Adipose tissue (tissue), 3 donors: ENCODE results near the gene PPT2. TPM values are rescaled to one million over a fixed set of nuclear protein-coding genes. Genes with fewer than 3 reads are reported as not detected.

ENCODE experiments used
- H3K27ac ChIP-seq: one replicate; pipeline ENCODE4 v1.5.1; 2013; ENCODE audit warnings: low read depth, low read length
- WGBS, 3 donors: extraction: QIAGEN DNeasy Blood & Tissue Kit; methylation state at CpG; one replicate each; pipeline ENCODE4 v1.1.7; 2013; 5-methylcytosine and 5-hydroxymethylcytosine counted together
- polyA plus RNA-seq, 3 donors: library from polyadenylated mRNA; stranded (reverse); fragments of 200-250 nt; gene quantifications; one replicate each; pipeline ENCODE4 v1.2.3, GENCODE V29; 2013
- donor health status: healthy with polysubstance abuse.
- donor health status: Bipolar disorder and iron deficiency.
- donor health status: healthy.

The PPT2 gene
- 10 to 100 TPM in 2 of 3 donors, 1 to 10 TPM in 1; 6.3 to 18.5 (median 13.2) TPM for polyA plus RNA-seq

GRCh38 chr6:32153564-32154513, at the start of gene PPT2:
Gene PPT2 (plus strand): TSS chr6:32154141. CDS start chr6:32154595, 454 bp downstream.
- H3K27ac ChIP-seq: peak within 1 kb of the TSS; percentile 2
- 1 to 2% (median 2%) methylated on average over 52 of the region's 52 CpGs for WGBS, 3 donors

- 64 to 88% (median 80%) methylated on average over 4 of the region's 4 CpGs for WGBS, 3 donors
- H3K27ac ChIP-seq: no peak overlapping the region
These were observed 48.5 kb upstream of the PPT2 start for GRCh38 chr6:32105433-32105832.

GRCh38 chr6:32107406-32107805, 46.5 kb upstream of the PPT2 start:
- WGBS, 3 donors: 58 to 73% (median 68%) methylated on average over 1 of the region's 1 CpG

GRCh38 chr6:32108094-32108627, 45.8 kb upstream of the PPT2 start:
- H3K27ac ChIP-seq: peak overlapping the region; percentile 87
- 4 to 6% (median 4%) methylated on average over 13 to 15 of the region's 15 CpGs for WGBS, 3 donors

More at GRCh38 chr6:32107406-32107805, 46.5 kb upstream of the PPT2 start:
- H3K27ac ChIP-seq: peak overlapping the region; percentile 74

- 23 to 39% (median 26%) methylated on average over 6 of the region's 6 CpGs for WGBS, 3 donors
- H3K27ac ChIP-seq: peak overlapping the region; percentile 87
These were observed 45.2 kb upstream of the PPT2 start for GRCh38 chr6:32108727-32109113.

GRCh38 chr6:32109114-32109764, 44.7 kb upstream of the PPT2 start, which contains the start of gene TNXB:
Gene TNXB (minus strand): TSS chr6:32109338. CDS start chr6:32098198, 11,140 bp downstream.
- H3K27ac ChIP-seq: peak within 1 kb of the TSS; percentile 87
- 4 to 9% (median 4%) methylated on average over 10 to 12 of the region's 12 CpGs for whole genome bisulfite sequencing, 3 donors

- 47 to 62% (median 50%) methylated on average over 6 of the region's 6 CpGs for WGBS, 3 donors
- no peak overlapping the region for H3K27ac ChIP-seq
These were observed 44.2 kb upstream of the PPT2 start for GRCh38 chr6:32109765-32110160.

GRCh38 chr6:32110632-32111031, 43.3 kb upstream of the PPT2 start:
- H3K27ac ChIP-seq: peak overlapping the region; percentile 61
- WGBS, 3 donors: 26 to 50% (median 41%) methylated on average over 7 of the region's 7 CpGs

GRCh38 chr6:32111424-32112066, 42.4 kb upstream of the PPT2 start:
- no peak overlapping the region for H3K27ac ChIP-seq
- WGBS, 3 donors: 48 to 59% (median 52%) methylated on average over 7 of the region's 7 CpGs

- H3K27ac ChIP-seq: peak overlapping the region; percentile 40
- 51 to 68% (median 60%) methylated on average over 9 of the region's 9 CpGs for WGBS, 3 donors
These were observed 41.4 kb upstream of the PPT2 start for GRCh38 chr6:32112431-32112980.

GRCh38 chr6:32113386-32114352, 40.3 kb upstream of the PPT2 start:
- H3K27ac ChIP-seq: peak overlapping the region; percentile 71
- WGBS, 3 donors: 67 to 68% (median 68%) methylated on average over 9 of the region's 9 CpGs

GRCh38 chr6:32114796-32115195, 39.1 kb upstream of the PPT2 start:
- peak overlapping the region; percentile 22 for H3K27ac ChIP-seq
- WGBS, 3 donors: 68 to 86% (median 68%) methylated on average over 8 of the region's 8 CpGs

- WGBS, 3 donors: 74 to 94% (median 86%) methylated on average over 6 of the region's 6 CpGs
- H3K27ac ChIP-seq: no peak overlapping the region
These were observed 38.3 kb upstream of the PPT2 start for GRCh38 chr6:32115623-32116022.

GRCh38 chr6:32116674-32117073, 37.3 kb upstream of the PPT2 start:
- WGBS, 3 donors: 87 to 95% (median 89%) methylated on average over 7 of the region's 7 CpGs
- no peak overlapping the region for H3K27ac ChIP-seq

- WGBS, 3 donors: 87 to 91% (median 89%) methylated on average over 9 of the region's 9 CpGs
These were observed 36.5 kb upstream of the PPT2 start for GRCh38 chr6:32117461-32117860.

GRCh38 chr6:32118782-32119628, 34.9 kb upstream of the PPT2 start:
- no peak overlapping the region for H3K27ac ChIP-seq
- 10 to 22% (median 20%) methylated on average over 17 of the region's 17 CpGs for WGBS, 3 donors

More at GRCh38 chr6:32117461-32117860, 36.5 kb upstream of the PPT2 start:
- H3K27ac ChIP-seq: no peak overlapping the region
